Subcutaneous adipose tissue (tissue), 4 donors: ENCODE data around the gene CHTF18. TPM values are rescaled to one million over a fixed set of nuclear protein-coding genes. Genes with fewer than 3 reads are reported as not detected.

Experiments used
- CTCF ChIP-seq: fragments of 450-650 bp; IDR thresholded peaks from one replicate; pipeline ENCODE4 v1.5.1; 2016; ENCODE audit warnings: low read depth, mild to moderate bottlenecking, control low read depth, antibody characterized with exemption, moderate library complexity
- total RNA-seq, 4 donors: library from RNA; depleted of rRNA; stranded (reverse); fragments of >200 nt; gene quantifications; one replicate each; pipeline ENCODE4 v1.1.0, GENCODE V29; 2016

The CHTF18 gene
- total RNA-seq, 4 donors from 2014 or later = 4.4 to 16.0 (median 8.9) TPM

GRCh38 chr16:807347-808084 lies 19.1 kb downstream of the CHTF18 start:
- no peak for TF ChIP-seq CTCF

GRCh38 chr16:808085-808386 lies 19.6 kb downstream of the CHTF18 start:
- TF ChIP-seq CTCF = no peak

GRCh38 chr16:813204-813915 lies 24.9 kb downstream of the CHTF18 start:
- TF ChIP-seq CTCF = no peak

GRCh38 chr16:813916-814412 lies 25.5 kb downstream of the CHTF18 start:
- no peak for TF ChIP-seq CTCF

- TF ChIP-seq CTCF = no peak
These were observed 26.6 kb downstream of the CHTF18 start for GRCh38 chr16:814974-815373.

GRCh38 chr16:815861-816260 lies 27.4 kb downstream of the CHTF18 start:
- TF ChIP-seq CTCF = no peak
